HG02973 (cell line): Measurements from ENCODE around the gene NOX5.

Experiments used
- ATAC-seq: cut with Tn5 transposase; IDR thresholded peaks from one replicate; pipeline ENCODE4 v1.9.1; 2021; ENCODE audit warnings: moderate library complexity; ENCODE audit not compliant: unreplicated experiment

Gene NOX5

GRCh38 chr15:68990992-68991500 is 23.4 kb upstream of the NOX5 start:
- ATAC-seq = no peak

- ATAC-seq = no peak
Observed at GRCh38 chr15:68991723-68992122, 22.8 kb upstream of the NOX5 start.

DNA sequence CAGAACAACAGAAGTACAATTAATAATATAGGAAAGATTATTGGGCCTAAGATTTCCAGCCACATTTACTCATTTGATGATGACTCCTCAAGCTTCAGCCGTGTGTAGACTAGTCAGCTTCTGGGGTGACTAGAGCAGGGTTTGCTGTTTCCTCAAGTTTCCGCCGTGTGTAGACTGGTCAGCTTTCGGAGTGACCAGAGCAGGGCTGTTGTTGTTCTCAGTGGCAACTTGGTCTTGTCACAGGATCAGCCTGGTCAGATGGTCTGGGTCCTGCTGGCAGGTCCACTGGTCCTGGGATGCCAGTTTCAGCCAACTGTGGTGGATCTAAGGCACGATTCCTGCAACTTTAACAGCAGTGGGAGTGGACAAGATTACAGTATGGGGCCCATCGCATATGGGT is 21.8 kb upstream of the NOX5 start:
- ATAC-seq = no peak

- ATAC-seq = no peak
Observed at GRCh38 chr15:68993276-68993675, 21.2 kb upstream of the NOX5 start.

- no peak for ATAC-seq
Observed at GRCh38 chr15:68994149-68994548, 20.3 kb upstream of the NOX5 start.

DNA sequence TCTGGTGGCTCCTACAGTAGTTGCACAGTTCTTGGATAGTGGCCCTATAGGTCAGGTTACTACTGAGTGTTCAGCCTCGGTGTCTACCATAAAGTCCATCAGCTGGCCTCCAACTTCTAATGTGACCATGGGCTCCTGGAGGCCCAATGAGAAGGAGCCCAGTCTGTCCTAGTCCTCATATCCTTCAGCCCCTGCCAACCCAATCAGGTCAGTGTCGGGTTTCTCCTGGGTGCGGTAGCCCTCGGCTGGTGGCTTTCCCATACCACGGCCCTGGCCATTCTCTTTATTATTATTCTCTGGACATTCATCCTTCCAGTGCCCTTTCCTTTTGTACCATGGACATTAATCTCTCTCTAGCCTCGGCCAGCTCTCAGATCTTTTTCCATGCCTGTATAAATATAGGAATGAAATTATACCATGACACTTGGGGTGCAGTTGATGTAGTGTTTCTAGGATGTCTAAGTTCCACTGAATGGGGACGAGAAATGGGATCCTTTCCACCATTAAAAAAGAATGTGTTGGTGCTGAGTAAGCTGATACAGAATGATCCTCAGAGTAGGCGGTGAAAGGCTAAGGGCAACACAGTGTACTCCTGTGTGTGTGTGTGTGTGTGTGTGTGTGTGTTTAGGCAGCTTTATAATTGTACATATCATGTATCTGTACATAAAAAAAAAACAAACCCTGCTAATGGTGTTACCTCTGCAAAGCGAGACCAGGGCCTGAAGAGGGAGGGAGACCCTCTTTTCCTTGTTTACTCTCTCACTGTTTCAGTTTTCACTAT is 19.3 kb upstream of the NOX5 start:
- no peak for ATAC-seq

GRCh38 chr15:68997050-68997449 is 17.4 kb upstream of the NOX5 start:
- ATAC-seq = no peak

DNA sequence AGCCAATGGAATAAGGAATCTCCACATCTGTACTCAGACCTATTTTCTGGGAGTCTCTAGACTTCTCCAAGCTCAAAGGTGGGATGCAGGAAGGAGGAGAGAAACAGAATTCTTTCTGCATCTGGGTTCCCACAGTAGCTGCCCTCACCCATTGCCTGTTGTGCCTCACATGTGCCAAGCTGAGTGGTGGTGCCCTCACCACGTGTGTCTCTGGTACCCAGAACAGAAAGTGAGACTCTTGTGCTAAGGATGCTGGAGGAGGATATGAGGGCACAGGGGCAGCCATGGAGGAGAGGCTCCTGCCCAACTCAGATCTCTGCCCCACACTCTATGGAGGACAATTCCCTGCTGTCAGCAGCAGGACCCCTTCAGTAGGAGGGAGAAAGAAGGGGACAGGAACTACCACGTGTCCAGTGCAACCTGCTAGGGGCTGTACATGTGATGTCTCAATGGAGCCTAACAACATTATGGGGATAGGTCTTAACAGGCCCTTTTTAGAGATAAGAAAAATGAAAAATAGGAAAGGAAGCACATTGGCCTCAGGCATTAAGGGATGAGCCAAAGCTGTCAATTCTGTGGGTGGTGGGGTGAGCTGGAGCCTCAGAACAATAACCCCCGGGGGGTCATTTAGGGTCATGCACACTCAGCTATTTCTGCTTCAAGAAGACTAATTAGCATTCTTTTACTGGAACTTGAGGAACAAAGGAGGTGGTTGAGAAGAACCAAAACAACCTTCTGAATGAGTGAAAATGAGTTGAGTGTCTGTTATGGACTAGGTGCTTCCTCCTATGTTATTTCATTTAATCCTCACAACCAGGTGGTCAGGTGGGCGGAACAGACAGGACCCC is 16.3 kb upstream of the NOX5 start:
- ATAC-seq = no peak

DNA sequence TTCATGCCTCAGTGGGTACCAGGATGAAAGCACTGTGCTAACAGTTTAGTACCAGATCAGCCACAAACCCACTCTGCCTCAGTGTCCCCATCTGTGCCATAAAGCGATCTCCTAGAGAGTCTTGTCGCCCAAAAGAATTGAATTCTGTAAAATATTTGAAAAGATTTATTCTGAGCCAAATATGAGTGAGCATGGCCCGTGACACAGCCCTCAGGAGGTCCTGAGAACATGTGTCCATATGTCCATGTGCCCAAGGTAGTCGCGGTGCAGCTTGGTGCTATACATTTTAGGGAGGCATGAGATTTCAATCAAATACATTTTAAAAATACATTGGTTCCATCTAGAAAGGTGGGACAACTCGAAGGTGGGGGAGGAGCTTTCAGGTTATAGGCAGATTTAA is 15.4 kb upstream of the NOX5 start:
- no peak for ATAC-seq

DNA sequence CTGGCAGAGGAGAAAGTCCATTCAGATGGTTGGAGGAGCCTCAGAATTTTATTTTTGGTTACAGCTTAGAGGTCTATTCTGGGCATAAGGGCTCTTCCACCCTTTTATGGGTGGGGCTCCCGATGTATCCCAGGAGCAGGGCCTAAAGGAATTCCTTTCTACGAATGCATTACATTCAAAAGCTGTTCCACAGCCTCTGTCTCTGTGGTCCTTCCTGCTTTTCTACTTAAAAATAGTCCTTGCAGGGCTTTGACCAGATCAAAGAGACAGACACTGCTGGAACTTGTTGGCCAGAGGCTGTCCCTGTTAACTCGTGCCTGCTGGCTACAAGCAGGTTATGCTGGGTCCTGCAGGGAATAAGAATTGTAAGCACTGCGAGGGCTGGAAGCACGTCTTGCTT is 14.4 kb upstream of the NOX5 start:
- ATAC-seq = no peak

DNA sequence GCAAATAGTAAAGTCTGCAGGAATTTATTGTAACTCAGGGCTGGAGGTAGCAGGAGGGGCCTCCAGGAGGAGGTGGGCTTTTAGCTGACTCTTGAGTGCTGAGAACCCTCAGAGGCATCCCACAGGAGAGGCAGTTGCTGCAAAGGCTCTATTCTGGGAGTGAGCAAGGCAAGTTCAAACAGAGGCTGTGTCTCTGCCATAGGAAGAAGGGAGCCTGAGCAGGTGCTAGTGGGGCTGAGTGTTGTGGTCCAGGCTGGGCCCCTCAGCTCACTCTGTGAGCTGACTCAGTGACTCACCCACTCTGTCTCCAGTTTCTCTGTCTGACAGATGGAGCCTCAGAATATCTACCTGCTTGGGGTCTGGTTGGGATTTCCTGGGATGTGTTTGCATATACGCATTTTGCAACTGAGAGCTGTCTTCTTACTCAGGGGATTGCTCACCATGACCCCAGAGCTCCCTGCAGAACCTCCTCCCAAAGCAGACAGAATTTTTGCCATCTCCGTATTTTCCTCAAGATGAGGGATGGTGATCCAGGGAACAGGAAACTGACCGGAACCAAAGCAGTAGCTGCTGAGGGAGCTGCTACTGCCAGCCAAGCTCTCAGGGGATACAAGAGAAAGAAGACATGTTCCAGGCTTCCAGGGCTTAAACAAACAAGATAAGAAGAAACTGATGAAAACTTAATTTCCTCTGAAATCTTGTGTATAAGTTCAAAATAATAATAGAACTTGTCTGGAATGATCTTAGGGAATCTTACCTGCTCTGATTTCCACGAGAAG is 13.6 kb upstream of the NOX5 start:
- no peak for ATAC-seq

DNA sequence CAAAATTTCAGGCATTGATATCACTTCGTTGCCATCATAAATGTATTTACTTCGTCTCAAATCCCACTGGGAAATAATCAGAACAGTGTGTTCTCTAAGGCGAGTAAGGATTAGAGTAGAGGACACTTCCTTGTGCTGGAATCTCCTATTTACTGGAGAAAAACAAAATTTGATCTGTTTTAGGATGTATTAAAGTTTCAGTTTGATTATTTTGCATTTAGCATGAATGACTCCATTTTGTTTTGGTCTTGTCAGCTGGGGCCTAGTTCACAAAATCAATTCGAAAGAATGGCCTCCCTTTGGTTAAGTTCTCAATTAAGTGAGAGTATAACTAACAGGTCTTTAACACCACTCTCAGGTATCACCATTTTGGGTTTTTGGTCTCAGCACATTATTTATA is 11.7 kb upstream of the NOX5 start:
- ATAC-seq = no peak

DNA sequence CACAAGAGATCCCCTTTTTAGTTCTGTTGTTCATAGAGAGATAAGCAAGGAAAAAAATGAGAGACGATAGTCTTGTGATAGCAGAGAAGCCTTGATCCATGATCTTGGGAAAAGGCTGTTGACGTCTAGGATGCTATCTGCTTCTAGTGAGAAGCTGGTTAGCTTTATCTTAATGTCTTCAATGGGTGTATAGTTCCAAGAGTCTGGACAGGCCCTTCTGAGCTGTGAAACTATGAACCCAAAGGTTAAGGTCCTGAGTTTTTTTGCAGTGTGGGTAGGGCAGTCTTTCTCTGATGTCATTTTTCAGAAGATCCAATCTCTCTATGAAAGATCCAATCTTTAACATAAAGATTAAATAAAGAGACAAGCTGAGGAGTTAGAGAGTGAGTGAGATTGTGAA is 10.5 kb upstream of the NOX5 start:
- no peak for ATAC-seq

DNA sequence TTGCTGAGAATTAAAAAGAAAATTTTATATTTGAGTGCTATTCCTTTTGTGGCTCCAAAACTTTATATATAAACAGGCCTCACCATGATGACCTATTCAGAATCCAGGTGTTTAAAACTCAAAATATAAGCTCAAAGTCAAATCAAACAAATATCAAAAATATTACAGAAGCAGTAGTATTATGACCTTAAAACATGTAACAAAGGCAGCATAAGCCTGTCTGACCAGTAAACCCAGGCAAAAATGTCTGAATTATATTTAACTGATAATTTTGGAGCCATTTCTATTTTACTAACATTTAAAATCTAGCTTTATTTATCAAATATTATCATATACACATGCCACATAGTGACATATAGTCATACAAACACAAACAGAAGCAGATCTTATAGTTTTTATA is 6.4 kb upstream of the NOX5 start:
- ATAC-seq = no peak

GRCh38 chr15:69009341-69009740 is 5.2 kb upstream of the NOX5 start:
- ATAC-seq = no peak

- ATAC-seq = no peak
Observed at GRCh38 chr15:69011641-69012040, 2.9 kb upstream of the NOX5 start.

GRCh38 chr15:69012761-69013364 is 1.6 kb upstream of the NOX5 start:
- no peak for ATAC-seq

GRCh38 chr15:69013726-69014406 is 629 bp upstream of the NOX5 start:
- no peak for ATAC-seq

GRCh38 chr15:69015591-69015990 is 1.1 kb downstream of the NOX5 start:
- ATAC-seq = no peak

DNA sequence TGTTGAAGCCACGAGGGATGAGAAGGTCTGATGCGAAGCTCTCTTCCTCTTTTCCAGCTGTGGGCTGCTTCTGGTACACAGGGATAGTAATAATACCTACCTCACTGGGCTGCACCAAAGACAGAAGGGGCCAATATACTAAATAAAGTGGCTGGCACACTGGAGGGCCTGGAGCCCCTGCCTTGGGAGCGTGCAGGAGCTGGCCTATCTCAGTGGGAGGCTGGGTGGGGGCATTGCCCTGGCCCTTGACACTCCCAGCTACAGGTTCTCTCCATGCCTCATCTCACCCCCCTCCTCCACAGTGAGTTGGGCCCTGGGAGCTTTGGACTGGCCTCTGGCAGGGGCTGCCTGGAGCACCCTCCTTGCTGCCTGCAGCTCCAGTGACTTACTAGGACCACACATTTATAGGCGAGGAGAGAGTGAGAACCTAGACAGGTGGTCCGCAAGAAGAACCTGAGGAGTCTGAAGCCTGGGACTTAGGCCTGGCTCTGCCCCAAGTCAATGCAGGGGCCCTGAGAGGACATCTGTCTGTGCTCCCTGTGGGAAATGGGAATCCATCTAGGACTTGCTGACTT is 1.6 kb downstream of the NOX5 start:
- ATAC-seq = no peak
